GM18907 (cell line): Measurements from ENCODE around the gene VSIG10L2.
A peak's percentile ranks its signal among the peaks of the same experiment; 100 is the strongest.

Experiments used
- ATAC-seq: cut with Tn5 transposase; IDR thresholded peaks from one replicate; pipeline ENCODE4 v1.9.1; 2021; ENCODE audit warnings: mild to moderate bottlenecking, moderate library complexity; ENCODE audit not compliant: unreplicated experiment

The VSIG10L2 gene

GRCh38 chr11:125929445-125930075, 16.3 kb upstream of the VSIG10L2 start:
- no peak for ATAC-seq

- no peak for ATAC-seq
Measured at GRCh38 chr11:125930076-125930450, 15.8 kb upstream of the VSIG10L2 start.

DNA sequence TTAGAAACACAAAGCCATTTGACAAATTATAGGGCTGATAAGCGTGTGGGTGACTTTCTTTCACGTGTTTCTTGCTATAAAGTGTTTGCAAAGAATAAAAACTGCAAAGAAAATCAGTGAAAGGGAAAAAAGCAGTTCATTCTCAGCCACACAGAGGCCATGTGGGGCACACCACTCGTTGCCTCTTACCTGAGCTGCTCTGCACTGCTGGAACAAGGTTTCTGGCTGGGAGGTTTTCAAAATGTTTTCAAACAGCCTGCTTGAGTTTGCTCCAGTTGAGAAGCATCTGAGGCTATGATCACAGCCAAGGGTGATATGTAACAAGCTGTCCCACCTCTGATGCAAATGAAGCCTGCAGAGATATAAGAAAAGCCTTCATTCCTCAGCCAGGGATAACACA, 14.7 kb upstream of the VSIG10L2 start:
- no peak for ATAC-seq

- no peak for ATAC-seq
Measured at GRCh38 chr11:125931668-125932067, 14.2 kb upstream of the VSIG10L2 start.

DNA sequence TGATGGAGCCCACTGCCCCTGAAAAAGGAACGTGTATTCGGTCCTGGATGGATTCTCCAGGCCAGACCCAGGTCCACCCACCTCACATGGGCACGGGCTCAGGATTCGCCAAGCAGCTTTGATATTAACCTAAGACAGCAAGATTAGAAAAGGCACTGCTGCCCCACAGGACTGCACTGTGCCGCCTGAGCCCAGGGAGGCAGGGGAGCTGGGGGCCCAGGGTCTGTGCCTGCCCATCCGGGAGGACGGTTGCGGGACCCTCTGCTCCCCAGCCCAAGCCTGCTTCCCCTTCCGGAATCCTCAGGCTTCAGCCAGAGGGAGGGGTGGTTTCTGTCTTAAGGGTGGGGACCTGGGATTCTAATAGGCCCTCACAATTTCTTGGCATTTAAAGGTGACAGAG, 13.5 kb upstream of the VSIG10L2 start:
- ATAC-seq = no peak

- no peak for ATAC-seq
Measured at GRCh38 chr11:125933030-125933813, 12.6 kb upstream of the VSIG10L2 start.

DNA sequence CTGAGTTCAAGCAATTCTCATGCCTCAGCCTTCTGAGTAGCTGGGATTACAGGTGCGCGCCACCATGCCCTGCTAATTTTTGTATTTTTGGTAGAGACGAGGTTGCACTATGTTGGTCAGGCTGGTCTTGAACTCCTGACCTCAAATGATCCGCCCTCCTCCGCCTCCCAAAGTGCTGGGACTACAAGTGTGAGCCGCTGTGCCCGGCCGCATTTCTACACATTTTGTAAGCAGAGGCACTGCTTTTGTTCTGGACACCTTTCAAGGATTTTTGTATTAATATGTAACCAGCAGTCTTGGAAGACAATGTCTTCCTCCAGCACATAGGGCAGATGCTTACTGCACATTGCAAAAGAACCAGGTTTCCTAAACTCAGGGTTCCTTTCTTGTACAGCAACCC, 11.4 kb upstream of the VSIG10L2 start:
- ATAC-seq = no peak

DNA sequence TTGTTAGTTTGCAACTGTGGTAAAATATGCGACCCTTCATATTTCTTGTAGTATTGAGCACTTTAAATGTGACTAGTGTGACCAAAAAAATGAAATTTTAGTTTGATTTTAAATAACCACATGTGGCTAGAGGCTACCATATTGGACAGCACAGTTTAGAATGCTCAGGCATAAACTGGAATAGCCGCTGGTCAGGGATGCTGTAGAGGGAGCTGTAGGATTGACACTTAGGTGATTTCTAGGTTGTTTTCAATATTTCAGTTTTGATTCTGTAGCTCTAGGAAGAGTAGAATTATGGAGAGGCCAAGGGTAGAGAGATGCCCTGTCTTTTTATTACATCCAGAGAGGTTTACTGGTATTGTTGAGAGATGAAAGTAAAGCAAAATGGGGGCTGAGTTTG, 10.8 kb upstream of the VSIG10L2 start:
- ATAC-seq = no peak

DNA sequence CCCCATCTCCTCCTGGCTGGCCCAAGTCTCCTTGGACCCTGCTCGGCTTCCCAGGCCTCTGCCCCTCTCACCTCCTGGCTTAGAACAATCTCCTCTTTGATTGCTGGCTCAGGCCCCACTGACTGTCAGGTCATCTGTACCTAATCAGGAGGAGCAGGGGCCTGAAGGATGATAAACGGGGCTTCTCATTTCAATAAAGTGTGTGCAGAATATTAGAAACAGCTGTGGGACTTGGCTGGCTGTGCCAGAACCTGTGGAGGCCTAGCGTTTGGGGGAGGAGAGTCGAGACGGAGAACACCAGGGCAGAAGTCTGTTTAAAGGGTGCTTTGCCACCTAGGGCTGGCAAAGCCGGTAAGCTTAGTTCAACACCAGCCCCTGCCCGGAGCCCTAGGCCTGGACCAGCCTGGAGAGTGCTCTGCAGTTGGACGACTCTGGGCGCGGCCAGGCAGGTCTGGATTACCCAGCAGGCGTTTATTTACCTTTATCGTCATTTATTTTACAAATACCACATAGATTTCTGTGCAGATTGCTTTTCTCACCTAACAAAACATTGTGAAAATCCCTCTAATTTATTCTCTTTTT, 10.1 kb upstream of the VSIG10L2 start:
- no peak for ATAC-seq

DNA sequence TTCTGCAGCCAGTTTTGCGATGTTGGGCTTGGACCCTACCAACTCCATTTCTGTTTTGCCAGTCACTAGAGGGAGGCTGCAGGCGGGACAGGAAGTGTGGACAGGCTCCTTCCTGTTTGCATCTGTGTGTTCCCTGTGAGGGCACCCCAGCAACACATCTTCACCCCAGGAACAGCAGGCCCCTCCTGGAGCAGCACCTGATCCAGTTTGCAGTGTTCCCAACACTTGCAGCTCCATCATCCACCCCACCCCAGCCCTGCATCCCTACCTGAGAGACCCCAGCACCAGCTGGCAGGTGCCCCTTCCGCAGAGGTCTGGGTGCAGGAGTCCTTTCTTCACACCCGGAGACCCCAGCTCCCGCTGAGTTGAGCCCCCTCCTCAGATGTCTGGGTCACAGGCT, 7.4 kb upstream of the VSIG10L2 start:
- no peak for ATAC-seq

DNA sequence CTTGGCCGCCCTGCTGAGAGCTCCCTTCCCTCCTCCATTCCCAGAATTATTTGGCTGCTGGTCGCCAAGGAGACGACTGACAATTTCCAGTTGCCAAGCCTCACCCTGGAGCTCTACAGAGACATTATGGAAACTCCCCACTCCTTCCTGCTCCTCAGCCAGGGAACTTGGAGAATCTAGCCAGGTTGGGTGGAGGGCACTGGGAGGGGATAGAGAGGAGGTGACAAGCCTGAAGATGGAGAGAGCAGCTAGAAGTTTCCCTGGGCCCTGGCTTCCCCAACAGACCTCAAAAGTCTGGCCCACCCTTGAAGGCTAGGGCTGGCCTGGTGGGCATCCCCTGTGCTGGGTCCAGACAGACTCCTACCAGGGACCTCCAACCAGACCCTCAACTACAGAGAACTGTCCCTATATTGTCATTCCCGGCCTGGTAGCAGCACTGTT, 6.7 kb upstream of the VSIG10L2 start:
- ATAC-seq = no peak

DNA sequence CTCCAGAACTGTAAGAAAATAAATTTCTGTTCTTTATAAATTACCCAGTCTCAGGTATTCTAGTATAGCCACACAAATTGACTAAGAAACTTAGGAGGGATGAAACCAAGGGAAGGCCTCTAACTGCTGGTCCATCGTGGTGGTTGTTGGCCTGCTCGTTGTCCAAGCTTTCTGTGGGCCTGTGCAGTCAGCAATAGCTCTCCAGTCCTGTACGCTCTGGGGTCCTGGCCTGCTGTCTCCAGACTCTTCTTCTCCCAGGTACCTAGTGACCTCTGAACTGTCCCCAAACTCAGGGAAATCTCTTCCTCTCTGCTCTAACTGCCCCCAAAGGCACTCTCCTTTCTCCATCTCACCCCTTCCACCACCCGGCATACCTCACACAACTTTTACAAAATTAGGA, 5.7 kb upstream of the VSIG10L2 start:
- no peak for ATAC-seq

- no peak for ATAC-seq
Measured at GRCh38 chr11:125941267-125941618, 4.6 kb upstream of the VSIG10L2 start.

GRCh38 chr11:125941619-125942611, 3.9 kb upstream of the VSIG10L2 start:
- peak; percentile 51 for ATAC-seq

GRCh38 chr11:125942771-125943428, 2.9 kb upstream of the VSIG10L2 start:
- ATAC-seq = no peak

GRCh38 chr11:125943661-125944349, 2.0 kb upstream of the VSIG10L2 start:
- ATAC-seq = no peak

DNA sequence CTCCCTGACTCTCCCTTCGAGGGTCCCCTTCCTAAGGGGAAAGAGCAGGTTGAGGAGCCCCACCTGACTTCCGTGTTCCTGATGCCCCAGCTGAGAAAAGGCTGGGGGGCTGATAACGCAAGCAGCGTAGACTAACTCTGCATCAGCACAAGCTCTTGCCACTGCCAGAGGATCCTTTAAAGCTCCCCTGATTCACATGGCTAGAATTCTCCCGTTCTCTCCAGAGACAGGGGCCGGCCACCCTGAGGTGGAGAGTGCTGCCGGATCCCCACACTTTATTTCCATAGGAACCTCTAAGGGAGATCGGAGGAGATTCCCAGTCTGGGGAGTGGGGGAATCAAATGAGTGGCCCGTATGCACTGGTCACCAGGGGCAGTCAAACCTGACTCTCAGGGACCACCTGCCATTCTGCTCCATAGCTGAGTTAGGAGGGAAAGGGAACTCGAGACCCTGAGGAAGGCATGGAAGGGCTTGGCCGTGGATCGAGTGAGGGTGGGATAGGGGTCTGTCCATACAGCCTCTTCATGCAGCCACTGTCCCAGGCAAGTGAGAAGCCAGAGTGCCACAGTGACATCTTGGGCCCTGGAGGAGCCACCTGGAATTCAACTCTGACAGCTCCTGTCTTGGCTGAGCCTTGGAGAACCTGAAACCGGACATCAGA, 1.4 kb upstream of the VSIG10L2 start:
- ATAC-seq = no peak

DNA sequence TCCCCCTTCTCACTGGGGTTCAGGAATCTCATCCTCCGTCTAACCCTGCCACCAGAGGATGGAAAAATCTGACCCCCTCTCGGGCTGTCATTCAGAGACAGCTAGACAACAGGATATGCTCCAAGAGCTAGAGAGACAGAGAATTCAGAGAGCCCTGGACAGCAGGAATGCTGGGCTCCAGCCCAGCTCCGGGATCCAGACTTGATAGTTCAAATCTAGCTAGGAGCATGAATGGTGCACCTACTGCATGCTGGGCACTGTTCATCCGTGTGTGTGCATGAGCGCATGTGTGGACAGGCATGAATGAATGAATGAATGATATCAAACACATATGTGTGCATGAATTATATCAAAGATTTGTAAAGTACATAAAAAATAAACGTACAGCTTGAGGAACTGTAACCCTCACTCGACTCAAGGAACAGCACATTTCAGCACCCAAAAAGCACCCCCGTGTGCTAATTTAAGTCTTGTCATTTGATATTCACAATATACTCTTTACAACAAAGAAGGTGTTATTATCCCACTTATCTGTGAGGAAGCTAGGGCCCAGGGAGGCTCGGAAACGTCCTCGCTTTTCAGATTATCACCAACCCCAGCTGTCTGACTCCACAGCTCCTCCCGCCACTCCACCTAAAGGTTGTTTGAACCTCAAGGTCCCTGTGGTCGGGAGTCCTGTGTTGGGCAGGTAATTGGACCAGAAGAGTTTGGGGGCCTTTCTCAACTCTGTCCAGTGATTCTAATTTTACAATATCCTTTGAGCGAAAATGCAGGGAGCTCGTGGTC, 640 bp upstream of the VSIG10L2 start:
- ATAC-seq = no peak
